Progenitor cell of endocrine pancreas (in vitro differentiated cells): ENCODE measurements around the gene KRTAP5-8. TPM values are rescaled to one million over a fixed set of nuclear protein-coding genes. Genes with fewer than 3 reads are reported as not detected.
A peak's percentile ranks its signal among the peaks of the same experiment; 100 is the strongest.
"Not testable (repeated sequence)": the region's sequence is repeated elsewhere in the genome, so short reads cannot be mapped to it uniquely, and the experiment has no call there.

Experiments
- DNase-seq: peaks from one replicate; pipeline ENCODE4 v3.0.0; 2021; ENCODE audit warnings: low spot score; ENCODE audit not compliant: unreplicated experiment
- H3K27ac Mint-ChIP-seq: 2 replicates; pipeline ENCODE4 v1.8.0; 2021; ENCODE audit warnings: mild to moderate bottlenecking, moderate library complexity, mixed read lengths
- H3K27me3 Mint-ChIP-seq: 2 replicates; pipeline ENCODE4 v1.8.0; 2021; ENCODE audit warnings: mixed read lengths
- H3K36me3 Mint-ChIP-seq: 2 replicates; pipeline ENCODE4 v1.8.0; 2022; ENCODE audit warnings: mixed read lengths; ENCODE audit not compliant: insufficient read depth
- H3K4me1 Mint-ChIP-seq: 2 replicates; pipeline ENCODE4 v1.8.0; 2021; ENCODE audit warnings: low read depth, mixed read lengths
- H3K4me3 Mint-ChIP-seq: 2 replicates; pipeline ENCODE4 v1.8.0; 2021; ENCODE audit warnings: low read depth, mild to moderate bottlenecking, moderate library complexity, mixed read lengths
- H3K9me3 Mint-ChIP-seq: 2 replicates; pipeline ENCODE4 v1.8.0; 2021; ENCODE audit warnings: low read depth, mixed read lengths
- total RNA-seq: library from RNA; stranded (reverse); gene quantifications from 2 replicates; pipeline ENCODE4 v1.2.1, GENCODE V29; 2021
- TF ChIP-seq, protein P1 (sequence below): fragments of 200-600 bp; sonication (generic); IDR thresholded peaks from one replicate; pipeline ENCODE4 v1.5.0; 2021; ENCODE audit warnings: antibody characterized with exemption, mild to moderate bottlenecking; ENCODE audit not compliant: unreplicated experiment

Gene KRTAP5-8
- total RNA-seq, 1 donor from 2014 or later, result 0.24 TPM

DNA sequence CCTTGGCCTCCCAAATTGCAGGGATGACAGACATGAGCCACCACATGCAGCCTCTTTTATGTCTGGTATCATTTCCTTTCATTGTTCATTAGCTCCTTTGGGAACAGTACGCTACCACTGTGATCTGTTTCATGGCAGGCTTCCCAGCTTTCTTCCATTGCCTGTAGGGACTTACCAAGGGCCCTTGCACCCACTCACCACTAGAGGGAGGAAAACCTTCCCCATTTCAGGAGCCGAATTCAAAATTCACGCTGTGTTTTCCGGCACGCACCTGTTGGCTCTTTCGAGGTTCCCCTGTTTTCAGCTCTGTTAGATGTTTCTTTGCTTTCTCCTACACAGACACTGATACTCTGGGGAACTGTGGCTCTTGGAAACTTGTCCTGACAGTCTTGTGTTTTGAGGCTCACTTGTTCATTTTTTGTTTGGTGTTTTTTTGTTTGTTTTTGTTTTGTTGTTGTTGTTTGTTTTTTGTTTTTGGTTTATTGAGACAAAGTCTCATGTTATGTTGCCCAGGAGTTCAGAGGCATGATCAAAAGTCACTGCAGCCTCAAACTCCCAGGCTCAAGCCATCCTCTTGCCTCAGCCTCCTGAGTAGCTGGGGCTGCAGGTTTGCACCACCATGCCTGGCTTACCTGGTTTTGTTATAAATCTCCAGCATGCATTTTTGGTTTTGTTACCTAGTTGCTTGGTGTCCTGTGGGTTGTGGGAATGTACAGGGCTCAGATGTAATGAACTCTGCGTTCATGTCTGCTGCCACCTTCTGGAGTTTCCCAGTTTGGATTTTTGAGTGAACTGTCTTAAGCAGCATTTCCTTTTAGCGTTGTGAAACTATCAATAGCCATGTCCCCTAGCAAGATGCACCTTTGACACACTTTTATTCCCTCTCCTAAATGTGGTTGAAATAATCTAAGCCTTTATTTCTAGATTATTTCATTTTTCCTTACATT is 42.5 kb downstream of the KRTAP5-8 start:
- H3K27me3 Mint-ChIP-seq, result peaks cover 28% of the 10 kb centered on the region
- peaks cover 4% of the 10 kb centered on the region for H3K4me1 Mint-ChIP-seq
- no peak overlapping the region for H3K27ac Mint-ChIP-seq
- no peaks in the 10 kb centered on the region for H3K9me3 Mint-ChIP-seq
- H3K36me3 Mint-ChIP-seq, result no peaks in the 10 kb centered on the region
- TF ChIP-seq, protein P1, sequence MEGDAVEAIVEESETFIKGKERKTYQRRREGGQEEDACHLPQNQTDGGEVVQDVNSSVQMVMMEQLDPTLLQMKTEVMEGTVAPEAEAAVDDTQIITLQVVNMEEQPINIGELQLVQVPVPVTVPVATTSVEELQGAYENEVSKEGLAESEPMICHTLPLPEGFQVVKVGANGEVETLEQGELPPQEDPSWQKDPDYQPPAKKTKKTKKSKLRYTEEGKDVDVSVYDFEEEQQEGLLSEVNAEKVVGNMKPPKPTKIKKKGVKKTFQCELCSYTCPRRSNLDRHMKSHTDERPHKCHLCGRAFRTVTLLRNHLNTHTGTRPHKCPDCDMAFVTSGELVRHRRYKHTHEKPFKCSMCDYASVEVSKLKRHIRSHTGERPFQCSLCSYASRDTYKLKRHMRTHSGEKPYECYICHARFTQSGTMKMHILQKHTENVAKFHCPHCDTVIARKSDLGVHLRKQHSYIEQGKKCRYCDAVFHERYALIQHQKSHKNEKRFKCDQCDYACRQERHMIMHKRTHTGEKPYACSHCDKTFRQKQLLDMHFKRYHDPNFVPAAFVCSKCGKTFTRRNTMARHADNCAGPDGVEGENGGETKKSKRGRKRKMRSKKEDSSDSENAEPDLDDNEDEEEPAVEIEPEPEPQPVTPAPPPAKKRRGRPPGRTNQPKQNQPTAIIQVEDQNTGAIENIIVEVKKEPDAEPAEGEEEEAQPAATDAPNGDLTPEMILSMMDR, result peak; percentile 89
- H3K4me3 Mint-ChIP-seq, result no peak overlapping the region
- DNase-seq, result peak; percentile 25

DNA sequence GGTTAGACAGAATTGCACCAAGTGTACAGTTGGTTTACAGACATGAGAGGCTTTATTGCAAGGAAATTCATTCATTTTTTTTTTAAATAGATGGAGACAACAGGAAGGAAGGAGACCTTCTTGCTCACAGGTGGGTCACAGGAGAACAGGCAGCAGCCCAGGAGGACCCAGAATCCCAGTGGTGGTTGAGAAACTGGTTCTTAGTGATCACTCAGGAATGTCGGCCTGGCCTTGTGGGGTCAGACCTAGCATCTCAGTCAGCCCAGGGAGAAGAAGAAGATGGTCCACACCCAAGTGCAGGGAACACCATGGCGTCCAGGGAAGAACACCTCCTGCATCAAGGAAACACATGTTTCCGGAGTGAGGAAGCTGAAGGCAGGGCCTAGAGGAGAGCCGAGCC is 44.0 kb downstream of the KRTAP5-8 start:
- TF ChIP-seq, protein P1, result no peak
- Mint-ChIP-seq H3K4me1 (peaks cover 13% of the 10 kb centered on the region), H3K27ac (no peak overlapping the region), H3K4me3 (no peak overlapping the region), H3K36me3 (no peaks in the 10 kb centered on the region), H3K27me3 (peaks cover 25% of the 10 kb centered on the region), H3K9me3 (no peaks in the 10 kb centered on the region)
- DNase-seq, result no peak

DNA sequence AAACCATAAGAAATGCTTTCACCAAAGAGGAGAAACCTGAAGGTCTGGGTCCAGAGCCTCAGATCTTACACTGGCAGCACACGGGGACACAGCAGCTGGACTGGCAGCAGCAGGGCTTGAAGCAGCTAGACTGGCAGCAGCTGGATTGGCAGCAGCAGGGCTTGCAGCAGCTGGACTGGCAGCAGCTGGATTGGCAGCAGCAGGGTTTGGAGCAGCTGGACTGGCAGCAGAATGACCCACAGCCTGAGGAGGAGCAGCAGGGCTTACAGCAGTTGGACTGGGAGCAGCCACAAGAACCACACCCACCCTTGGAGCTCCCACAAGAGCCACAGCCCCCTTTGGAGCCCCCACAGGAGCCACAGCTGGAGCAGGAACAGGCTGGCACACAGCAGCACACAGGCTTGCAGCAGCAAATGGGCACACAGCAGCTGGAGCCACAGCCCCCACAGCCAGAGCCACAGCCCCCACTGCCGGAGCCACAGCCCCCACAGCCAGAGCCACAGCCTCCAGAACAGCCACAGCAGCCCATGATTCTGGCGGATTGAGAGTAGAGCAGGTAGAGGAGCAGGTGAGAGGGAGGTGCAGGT is 44.6 kb downstream of the KRTAP5-8 start, which contains the start of gene KRTAP5-11:
Gene KRTAP5-11, minus strand, starts transcription at position 567 of the 587 bp plus-strand sequence. Its CDS starts 38 bp downstream, at position 529.
- Mint-ChIP-seq H3K27me3 (peaks cover 25% of the 10 kb centered on the region), H3K4me3 (no peak within 1 kb of the TSS), H3K27ac (no peak within 1 kb of the TSS)

DNA sequence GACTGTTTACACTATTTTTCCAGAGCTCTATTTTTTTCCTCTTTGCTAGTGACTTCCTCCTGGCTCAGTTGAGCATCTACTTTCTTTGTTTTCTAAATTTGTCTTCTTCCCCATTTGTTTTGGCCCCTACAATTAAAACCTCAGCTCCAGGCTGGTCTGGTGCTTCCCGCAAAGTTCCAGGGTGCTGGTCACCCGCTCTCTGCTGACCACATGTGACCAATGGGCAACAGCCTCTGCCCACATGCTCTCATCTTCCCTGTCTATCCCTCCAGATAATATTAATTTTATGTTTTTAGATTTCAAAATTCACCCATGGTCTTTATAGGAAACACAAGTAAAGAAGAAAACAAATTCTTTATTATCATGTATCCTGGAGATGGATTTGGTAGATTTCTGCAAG is 45.1 kb downstream of the KRTAP5-8 start:
- H3K4me1 Mint-ChIP-seq, result peaks cover 18% of the 10 kb centered on the region
- not testable (repeated sequence) for H3K9me3 Mint-ChIP-seq, H3K36me3 Mint-ChIP-seq, H3K4me3 Mint-ChIP-seq, DNase-seq, H3K27ac Mint-ChIP-seq
- peaks cover 25% of the 10 kb centered on the region for H3K27me3 Mint-ChIP-seq

More for the DNA sequence above, 44.6 kb downstream of the KRTAP5-8 start, which contains the start of gene KRTAP5-11:
- Mint-ChIP-seq H3K36me3 (no peaks in the 10 kb centered on the region), H3K9me3 (no peaks in the 10 kb centered on the region), H3K4me1 (peaks cover 14% of the 10 kb centered on the region)
- TF ChIP-seq, protein P1, result no peak
- no peak for DNase-seq

DNA sequence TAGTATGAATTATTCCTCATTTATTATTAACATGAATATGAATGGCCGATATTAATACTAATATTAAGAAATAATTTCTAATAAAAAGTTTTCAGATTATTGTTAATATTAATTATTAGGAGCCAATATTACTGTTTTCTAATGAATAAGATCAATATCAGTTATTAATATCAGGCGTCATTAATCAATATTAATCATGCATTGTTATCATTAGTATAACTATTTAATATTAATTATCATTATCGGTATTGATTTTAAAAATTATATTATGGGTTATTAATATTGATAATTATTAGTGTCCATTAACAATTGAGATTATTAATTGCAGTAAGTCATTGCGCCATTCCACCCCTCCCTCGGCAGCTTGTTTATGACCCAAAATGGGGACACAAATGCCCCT is 47.8 kb downstream of the KRTAP5-8 start:
- H3K4me1 Mint-ChIP-seq, result peaks cover 26% of the 10 kb centered on the region
- H3K4me3 Mint-ChIP-seq, H3K27ac Mint-ChIP-seq, H3K9me3 Mint-ChIP-seq, DNase-seq, H3K36me3 Mint-ChIP-seq: not testable (repeated sequence)
- peaks cover 20% of the 10 kb centered on the region for H3K27me3 Mint-ChIP-seq

DNA sequence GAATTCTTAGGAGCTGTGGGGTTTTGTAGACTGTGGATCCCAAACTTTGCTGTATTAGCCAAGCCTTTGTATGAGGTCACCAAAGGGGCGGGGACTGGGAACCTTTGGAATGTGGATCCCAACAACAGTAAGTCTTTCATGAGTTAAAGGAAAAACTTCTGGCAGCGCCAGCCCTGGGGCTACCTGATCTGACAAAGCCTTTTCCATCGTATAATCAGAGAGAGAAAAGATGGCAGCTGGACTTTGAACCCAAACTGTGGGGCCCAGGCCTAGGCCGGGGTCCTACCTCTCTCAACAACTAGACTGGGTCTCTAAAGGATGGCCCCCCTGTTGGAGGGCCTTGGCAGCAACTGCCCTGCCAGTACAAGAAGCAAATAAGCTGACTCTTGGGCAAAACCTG is 50.5 kb downstream of the KRTAP5-8 start:
- DNase-seq, H3K27me3 Mint-ChIP-seq, H3K4me3 Mint-ChIP-seq, H3K36me3 Mint-ChIP-seq, H3K9me3 Mint-ChIP-seq: not testable (repeated sequence)
- Mint-ChIP-seq H3K27ac (peak overlapping the region; percentile 83), H3K4me1 (peaks cover 26% of the 10 kb centered on the region)

Other genes with a start within 250 kb of the KRTAP5-8 start
- 137 and 140 TPM in 2 replicates for gene DHCR7, start 89.6 kb upstream of the KRTAP5-8 start, total RNA-seq
- 72.0 and 79.2 TPM in 2 replicates for gene NADSYN1, start 84.8 kb upstream of the KRTAP5-8 start, total RNA-seq
- 0.29 and 0.41 TPM in 2 replicates for gene KRTAP5-7, start 10.8 kb upstream of the KRTAP5-8 start, total RNA-seq
- gene KRTAP5-9, start 10.4 kb downstream of the KRTAP5-8 start, total RNA-seq, result 0.26 and 0.53 TPM in 2 replicates
- gene KRTAP5-10, start 27.5 kb downstream of the KRTAP5-8 start, total RNA-seq, result 0.41 TPM in 1 of 2 replicates, not detected in the other
- gene KRTAP5-11, start 44.9 kb downstream of the KRTAP5-8 start, total RNA-seq, result not detected in 2 replicates